Measurements from ENCODE around the gene APOBEC2. TPM values are rescaled to one million over a fixed set of nuclear protein-coding genes. Genes with fewer than 3 reads are reported as not detected.

The APOBEC2 gene
- total RNA-seq, 1 donor from 2014 or later: 552 TPM

- no peak for DNase-seq
Observed at GRCh38 chr6:41090841-41091761, 38.1 kb downstream of the APOBEC2 start.

- DNase-seq: peak; percentile 31
Observed at GRCh38 chr6:41092421-41093140, 39.6 kb downstream of the APOBEC2 start.

GRCh38 chr6:41093729-41094128 lies 40.7 kb downstream of the APOBEC2 start:
- DNase-seq: no peak

GRCh38 chr6:41097467-41098090 lies 44.6 kb downstream of the APOBEC2 start:
- DNase-seq: no peak

GRCh38 chr6:41098366-41098765 lies 45.4 kb downstream of the APOBEC2 start:
- no peak for DNase-seq

- DNase-seq: peak; percentile 12
Observed at GRCh38 chr6:41100871-41101287, 47.9 kb downstream of the APOBEC2 start.

GRCh38 chr6:41103847-41104246 lies 50.8 kb downstream of the APOBEC2 start:
- no peak for DNase-seq

- no peak for DNase-seq
Observed at GRCh38 chr6:41111017-41111416, 58.0 kb downstream of the APOBEC2 start.

Other genes with a start within 250 kb of the APOBEC2 start
- 3.0 TPM for gene UNC5CL, start 14.0 kb upstream of the APOBEC2 start, total RNA-seq
- gene TSPO2, start 10.7 kb upstream of the APOBEC2 start, total RNA-seq: 1.4 TPM
- gene OARD1, start 19.2 kb downstream of the APOBEC2 start, total RNA-seq: 8.3 TPM
- 27.8 TPM for gene NFYA, start 19.8 kb downstream of the APOBEC2 start, total RNA-seq
- gene TREML1, start 101.1 kb downstream of the APOBEC2 start, total RNA-seq: not detected
- gene TREM2, start 109.9 kb downstream of the APOBEC2 start, total RNA-seq: not detected
- 0.10 TPM for gene TREML2, start 147.9 kb downstream of the APOBEC2 start, total RNA-seq
- gene TREML4, start 175.1 kb downstream of the APOBEC2 start, total RNA-seq: not detected
- gene TREM1, start 233.5 kb downstream of the APOBEC2 start, total RNA-seq: 1.7 TPM

Measured in tongue (tissue), 2 donors.